HG02759 (cell line): ENCODE results near the gene ABL1.
"Not testable (repeated sequence)": the region's sequence is repeated elsewhere in the genome, so short reads cannot be mapped to it uniquely, and the experiment has no call there.

Source experiments
- ATAC-seq: cut with Tn5 transposase; IDR thresholded peaks from one replicate; pipeline ENCODE4 v1.9.1; 2021; ENCODE audit warnings: mild to moderate bottlenecking, moderate library complexity; ENCODE audit not compliant: unreplicated experiment

ABL1 gene

DNA sequence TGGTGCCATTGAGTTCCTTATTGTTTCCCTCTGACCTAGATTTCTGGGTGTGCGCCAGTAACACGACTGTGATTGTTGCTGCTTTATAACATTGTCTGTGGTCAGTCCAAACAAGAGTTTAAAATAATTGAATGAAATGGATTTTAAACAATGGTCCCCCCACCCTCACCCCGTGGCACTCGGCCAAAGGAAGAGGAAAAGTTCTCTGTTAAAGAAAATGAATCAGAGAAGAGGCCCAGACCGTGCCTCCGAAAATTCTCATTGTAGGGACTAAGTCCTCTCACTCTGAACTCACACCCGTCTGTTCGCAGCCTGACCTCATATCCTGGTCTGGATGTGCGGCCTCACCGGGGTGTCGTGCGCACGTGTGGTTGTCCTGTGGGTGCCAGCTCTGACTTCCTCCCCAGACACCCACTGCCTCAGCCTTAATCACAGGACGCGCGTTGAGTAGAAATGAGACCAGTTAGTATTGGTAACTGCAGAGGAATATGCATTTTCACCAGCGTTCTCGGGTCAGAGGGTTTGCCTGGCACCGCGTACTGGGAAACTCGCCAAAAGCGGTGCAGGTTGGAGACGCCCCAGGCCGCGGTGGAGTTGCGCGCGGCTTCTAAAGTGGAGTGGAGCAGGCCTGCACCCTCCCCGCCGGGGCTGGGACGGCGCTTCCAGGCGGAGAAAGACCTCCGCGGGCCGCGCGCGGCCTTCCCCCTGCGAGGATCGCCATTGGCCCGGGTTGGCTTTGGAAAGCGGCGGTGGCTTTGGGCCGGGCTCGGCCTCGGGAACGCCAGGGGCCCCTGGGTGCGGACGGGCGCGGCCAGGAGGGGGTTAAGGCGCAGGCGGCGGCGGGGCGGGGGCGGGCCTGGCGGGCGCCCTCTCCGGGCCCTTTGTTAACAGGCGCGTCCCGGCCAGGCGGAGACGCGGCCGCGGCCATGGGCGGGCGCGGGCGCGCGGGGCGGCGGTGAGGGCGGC lies at the start of gene ABL1:
ABL1 (plus strand) TSS at position 884 of the 966 bp plus-strand sequence. CDS start 193 bp downstream, outside the sequence.
- ATAC-seq, result peak; percentile 69

DNA sequence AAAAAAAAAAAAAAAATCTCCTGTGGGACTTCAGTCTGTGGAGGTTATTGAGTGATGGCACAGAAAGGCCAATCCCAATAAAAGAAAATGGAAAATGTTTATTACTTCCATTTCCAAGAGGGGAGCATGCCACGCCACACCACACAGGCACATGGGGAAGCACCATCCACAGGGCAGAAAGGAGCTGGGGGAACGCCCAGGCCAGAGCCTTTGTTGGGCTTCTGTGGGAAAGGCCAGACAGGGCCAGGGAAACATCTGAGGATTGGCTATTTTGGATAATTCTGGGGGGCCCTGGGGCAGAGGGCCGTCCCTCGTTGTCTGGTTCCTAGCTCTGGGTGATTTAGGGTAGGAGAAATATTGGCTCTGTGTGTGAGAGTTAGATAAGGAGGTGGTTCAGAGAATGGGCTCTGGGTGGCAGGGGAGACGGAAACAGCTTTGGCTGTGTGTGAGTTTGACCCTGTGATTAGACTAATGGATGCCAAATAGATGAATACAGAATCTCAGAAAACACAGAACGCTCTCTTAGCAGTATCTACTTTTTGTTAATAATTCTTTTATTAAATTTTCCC lies 49.0 kb upstream of the ABL1 start:
- no peak for ATAC-seq

DNA sequence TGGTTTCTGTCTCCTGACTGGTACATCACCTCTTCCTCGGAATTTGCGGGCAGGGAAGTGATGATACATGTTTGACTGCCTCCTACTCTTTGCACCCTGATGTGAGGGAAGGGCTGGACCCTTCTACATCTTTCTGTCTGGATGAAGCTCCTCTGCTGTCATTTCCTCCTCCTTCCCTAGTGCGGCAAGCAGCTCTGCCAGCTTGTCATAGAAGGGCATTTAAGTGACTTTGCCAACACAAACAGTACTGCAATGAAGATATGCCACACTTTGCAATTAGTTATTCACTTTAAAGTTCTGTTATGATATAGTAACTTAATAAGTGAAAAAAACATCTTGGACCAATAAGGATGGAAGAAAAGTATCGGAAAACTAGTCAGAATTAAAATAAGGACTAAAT lies 48.5 kb upstream of the ABL1 start:
- no peak for ATAC-seq

DNA sequence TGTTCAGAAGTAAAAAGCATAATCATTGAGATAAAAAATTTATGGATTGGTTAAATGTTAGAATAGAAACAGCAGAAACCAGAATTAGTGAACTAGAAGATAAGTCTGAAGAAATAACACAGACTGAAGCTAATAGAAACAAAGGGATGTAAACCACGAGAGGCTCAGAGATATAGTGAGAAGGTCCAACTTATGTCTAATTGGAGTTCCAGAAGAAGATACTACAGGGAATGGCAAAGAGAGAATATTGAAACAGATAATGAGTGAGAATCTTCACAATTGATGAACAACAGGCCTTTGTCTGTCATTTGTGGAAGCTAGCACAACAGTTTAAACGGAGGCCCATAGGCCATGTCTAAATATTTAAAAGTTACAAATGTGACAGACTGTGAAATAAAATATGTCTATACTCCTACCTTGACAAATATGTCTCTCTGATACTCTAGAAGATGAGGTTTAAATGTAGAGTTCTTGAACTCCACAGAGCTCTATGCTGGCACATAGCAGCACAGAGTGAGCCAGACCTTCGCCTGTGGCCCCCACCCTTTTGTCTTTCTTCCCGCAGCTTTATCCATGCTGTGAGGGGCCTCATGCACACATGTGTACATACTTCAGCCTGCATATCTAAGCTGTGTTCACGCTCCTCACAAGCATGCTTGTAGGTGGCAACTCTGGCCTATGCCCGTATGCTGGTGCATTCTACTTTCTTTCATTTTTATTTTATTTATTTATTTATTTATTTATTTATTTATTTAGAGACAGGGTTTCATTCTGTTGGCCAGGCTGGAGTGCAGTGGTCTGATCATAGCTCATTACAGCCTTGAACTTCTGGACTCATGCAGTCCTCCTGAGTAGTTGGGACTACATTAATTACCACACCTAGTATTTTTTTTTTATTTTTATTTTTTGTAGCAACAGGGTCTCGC lies 45.0 kb upstream of the ABL1 start:
- no peak for ATAC-seq

DNA sequence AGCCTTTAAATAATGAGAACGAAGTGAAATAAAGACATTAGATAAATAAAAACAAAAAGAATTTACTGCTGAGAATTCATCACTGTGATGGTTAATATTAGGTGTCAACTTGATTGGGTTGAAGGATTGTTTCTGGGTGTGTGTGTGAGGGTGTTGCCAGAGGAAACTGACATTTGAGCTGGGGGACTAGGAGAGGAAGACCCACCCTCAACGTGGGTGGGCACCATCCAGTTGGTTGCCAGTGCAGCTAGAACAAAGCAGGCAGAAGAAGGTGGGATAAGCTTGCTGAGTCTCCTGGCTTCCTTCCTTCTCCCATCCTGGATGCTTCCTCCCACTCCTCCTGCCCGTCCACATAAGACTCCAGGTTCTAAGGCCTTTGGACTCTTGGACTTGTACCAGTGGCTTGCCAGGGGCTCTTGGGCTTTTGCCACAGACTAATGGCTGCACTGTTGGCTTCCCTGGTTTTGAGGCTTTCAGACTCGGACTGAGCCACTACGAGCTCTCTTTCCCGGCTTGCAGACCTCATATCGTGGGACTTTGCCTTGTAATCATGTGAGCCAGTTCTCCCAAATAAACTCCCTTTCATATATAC lies 43.7 kb upstream of the ABL1 start:
- no peak for ATAC-seq

DNA sequence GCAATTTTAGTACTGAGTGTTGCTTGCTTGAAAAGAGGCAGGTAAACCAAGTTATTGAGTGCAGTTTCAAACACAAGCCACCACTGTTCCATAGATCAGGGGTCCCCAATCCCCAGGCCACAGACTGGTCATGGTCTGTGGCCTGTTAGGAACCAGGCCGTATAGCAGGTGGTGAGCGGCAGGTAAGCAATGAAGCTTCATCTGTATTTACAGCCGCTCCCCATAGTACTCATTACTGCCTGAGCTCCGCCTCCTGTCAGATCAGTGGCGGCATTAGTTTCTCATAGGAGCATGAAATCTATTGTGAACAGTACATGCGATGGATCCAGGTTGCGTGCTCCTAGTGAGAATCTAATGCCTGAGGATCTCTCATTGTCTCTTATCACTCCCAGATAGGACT lies 41.5 kb upstream of the ABL1 start:
- ATAC-seq, result no peak

DNA sequence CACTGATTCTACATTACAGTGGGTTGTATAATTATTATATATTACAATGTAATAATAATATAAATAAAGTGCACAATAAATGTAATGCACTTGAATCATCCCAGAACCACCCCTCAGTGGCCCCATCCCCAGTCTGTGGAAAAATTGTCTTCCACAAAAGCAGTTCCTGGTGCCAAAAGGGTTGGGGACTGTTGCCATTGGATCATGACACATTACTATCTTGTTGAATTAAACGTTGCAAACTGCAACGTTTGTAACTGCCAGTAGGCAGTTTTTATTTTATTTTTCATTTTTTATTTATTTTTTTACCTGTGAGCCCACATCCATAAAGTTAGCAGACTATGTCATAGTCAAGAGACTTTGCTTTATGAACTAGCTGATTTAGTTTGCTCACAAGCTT lies 41.0 kb upstream of the ABL1 start:
- not testable (repeated sequence) for ATAC-seq

DNA sequence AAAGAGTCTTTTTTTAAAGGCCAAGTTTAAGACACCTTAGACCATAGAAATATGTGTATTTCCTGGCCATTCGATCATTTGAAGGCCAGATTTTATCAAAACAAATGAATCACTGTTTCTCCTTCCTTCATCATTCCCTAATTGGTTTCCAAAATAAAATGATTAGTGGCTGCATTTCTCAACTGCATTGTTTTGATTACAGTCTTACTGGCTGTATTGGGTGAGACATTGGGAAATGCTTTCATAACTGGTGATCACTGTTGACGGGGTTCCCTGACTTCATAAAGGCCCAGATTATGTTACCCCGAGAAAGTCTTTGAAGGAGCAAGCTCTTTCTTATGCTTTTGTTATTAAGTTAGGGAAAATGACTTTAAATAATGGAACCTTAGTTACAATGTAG lies 40.6 kb upstream of the ABL1 start:
- ATAC-seq, result not testable (repeated sequence)

DNA sequence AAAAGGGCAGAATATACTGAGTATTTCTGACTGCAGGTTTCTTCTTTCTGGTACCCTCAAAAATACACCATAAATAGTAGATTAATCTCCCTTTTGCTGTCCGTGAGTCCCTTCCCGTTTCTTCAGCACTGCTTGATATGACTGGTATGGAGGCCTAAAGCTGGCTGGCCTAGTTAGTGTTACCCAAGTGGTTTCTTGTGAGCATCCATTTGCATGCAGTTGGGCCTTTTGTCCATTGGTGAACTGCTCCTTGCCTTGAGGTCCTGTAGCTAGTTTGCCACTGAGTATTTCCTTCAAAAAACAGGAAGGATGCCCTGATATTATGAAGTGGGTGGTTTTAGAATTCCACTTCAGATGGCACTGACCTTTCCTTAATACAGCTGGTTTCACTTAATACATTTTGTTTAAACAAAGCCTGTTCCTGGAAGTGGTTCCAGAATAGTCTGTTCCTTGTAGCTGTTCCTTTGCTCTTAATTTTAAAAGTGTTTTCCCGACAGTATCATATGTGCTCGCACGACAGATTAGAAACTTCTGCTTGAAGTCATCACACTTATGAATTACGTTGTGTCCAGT lies 40.0 kb upstream of the ABL1 start:
- ATAC-seq, result no peak

DNA sequence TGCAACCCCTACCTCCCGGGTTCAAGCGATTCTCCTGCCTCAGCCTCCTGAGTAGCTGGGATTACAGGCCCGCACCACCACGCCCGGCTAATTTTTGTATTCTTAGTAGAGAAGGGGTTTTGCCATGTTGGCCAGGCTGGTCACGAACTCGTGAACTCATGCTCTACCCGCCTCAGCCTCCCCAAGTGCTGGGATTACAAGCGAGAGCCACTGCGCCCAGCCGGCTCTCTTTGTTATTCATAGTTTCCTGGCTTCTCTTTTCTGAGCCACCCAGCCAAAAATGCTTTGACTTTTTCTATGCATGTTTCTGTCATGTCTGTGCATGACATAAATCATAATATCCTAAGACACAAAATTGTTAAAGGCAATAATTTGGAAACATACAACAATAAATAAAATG lies 31.9 kb upstream of the ABL1 start:
- not testable (repeated sequence) for ATAC-seq

DNA sequence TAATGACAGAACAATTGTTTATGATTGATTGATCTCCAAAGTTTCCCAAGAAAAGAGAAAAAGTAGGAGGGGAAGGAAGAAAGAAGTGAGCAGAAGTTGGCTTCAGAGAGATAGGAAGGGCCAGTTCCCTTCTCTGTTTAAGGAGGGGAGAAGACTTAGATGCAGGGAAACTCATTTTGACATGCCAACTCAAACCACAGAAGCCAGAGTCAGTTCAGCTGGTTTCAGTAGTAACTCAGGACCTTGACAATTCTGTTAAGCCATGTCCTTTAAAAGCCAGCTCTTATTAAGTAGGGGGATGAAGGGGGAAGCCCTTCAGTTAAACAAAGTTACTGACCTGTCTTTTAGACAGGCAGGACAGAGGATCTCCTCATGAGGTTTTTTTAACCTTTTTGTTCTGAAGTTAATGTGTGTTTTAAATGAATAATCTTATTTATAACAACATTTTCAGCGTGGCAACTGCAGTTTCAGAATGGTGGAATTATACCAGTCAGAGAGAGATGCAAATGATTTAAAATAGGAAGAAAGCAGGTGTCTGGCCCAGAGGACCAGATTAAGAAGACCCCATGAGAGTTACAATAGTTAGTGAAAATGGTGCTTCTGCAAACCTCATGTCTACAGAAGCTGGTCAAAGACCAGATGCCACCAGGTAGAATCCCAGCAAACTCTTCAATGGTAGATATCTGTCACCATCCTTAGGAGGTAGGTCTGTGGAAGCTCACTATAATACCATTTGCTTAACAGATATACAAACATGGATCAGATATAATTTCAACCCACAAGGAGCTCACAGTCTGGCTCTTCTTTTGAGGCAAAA lies 29.3 kb upstream of the ABL1 start:
- ATAC-seq, result peak; percentile 60

DNA sequence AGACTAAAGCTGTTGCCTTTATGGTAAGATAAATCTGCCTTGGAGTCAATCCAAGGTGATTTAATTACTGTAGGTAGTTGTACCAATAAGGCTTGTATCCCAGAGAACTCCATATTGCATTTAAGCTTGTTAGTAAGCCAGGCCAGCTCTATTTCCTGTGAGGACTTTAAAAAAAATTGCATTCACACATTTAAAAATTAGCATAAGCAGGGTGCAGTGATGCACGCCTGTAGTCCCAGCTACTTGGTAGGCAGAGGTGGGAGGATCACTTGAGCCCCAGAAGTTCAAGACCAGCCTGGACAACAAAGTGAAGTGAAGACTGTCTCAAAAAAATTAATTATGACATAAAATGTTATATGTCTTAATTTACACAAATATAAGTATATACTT lies 28.7 kb upstream of the ABL1 start:
- ATAC-seq, result no peak

DNA sequence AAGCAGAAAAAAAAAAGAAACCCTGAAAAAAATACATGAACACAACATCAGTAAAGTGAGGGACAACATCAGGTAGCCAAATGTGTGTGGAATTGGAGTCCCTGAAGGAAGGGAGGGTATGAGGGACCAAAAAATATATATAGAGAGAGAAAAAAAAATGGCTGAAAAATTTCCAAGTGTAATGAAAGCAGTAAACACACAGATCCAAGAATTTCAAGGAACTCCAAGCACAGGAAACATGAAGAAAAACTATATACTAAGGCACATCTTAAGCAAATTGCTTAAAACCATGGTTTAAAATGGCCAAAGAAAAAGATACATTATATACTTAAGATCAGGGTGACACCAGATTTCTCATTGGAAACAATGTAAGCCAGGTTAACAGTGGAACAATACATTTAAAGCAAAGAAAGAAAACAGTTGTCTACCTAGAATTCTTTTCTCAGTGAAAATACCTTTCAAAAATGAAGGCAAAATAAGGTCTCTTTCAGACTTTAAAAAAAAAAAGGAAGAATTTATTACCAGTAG lies 24.4 kb upstream of the ABL1 start:
- ATAC-seq, result no peak

DNA sequence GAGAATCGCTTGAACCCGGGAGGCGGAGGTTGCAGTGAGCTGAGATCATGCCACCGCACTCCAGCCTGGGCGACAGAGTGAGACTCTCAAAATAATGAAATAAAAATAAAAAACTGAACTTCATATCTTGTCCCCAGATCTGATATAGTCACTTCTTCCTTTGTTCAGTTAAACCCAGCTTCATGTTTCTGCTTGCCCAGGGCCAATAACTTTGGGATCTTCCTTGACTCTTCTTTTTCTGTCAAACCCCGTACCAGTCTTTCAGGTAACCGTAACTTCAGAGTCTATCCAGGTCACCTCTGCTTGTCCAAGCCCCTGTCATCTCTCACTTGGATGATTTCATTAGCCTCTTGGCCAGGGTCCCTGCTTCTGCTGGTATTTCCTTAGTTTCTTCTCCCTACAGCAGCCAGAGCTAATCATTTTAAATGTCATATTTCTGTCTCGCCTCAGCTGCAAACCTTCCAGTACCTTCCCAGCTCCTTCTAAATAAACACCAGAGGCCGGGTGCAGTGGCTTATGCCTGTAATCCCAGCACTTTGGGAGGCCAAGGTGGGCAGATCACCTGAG lies 19.7 kb upstream of the ABL1 start:
- ATAC-seq, result no peak

DNA sequence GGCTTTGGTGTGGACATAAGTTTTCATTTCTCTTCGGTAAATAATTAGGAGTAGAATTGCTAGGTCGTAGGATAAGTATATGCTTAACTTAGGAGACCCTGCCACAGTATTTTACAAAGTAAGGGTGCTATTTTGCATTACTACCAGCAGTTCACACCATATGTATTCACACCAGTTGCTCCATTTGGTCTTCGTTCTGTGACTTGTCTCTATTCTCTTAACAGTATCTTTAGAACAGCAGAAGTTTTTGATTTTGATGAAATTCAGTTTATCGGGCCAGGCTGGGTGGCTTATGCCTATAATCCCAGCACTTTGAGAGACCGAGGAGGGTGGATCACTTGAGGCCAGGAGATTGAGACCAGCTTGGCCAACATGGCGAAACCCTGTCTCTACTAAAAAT lies 17.1 kb upstream of the ABL1 start:
- ATAC-seq, result no peak

DNA sequence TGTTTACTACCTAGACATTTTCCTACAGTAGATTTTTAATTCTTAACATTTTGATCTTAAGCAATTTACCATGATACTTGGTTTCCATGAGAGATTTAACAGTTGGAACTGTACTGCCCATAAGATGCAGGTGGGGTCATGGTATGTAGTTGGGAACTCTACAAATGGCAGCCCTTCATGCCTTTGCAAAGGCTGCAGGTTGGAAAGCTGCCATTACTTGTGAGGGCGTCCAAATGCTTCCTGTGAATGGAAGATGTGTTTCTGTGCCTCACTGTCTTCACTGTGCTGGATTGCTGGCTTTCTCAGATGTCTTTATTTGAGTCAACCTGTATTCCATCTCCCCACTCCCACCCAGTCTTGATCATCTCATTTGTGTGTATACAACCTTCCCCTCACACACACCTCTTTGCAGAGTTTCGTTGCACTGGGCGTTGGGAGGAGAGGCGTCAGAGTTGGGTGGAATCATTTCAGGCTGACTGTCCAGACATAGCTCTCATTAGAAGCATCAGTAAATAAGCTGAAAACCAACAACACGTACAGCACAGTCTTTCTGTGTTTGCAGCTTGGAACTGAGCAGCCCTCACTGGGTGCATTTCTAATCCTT lies 14.8 kb upstream of the ABL1 start:
- no peak for ATAC-seq

DNA sequence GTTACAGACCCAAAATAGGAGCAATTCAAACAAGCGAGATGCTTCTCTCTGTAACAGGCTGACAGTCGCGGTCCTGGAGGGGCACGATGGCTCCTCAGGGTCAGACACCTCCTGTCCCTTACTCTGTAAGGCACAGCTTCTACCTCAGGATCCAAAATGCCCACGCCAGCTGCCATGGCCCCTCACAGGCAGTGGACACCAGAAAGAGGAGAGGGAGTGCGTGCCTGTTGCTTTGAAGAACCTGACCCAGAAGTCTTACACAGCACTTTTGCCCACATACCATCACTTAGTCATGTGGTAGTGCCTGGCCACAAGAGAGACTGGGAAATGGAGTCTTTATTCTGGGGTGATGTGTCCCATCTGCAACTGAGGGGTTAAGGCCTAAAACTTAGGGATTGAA lies 11.6 kb upstream of the ABL1 start:
- ATAC-seq, result no peak

DNA sequence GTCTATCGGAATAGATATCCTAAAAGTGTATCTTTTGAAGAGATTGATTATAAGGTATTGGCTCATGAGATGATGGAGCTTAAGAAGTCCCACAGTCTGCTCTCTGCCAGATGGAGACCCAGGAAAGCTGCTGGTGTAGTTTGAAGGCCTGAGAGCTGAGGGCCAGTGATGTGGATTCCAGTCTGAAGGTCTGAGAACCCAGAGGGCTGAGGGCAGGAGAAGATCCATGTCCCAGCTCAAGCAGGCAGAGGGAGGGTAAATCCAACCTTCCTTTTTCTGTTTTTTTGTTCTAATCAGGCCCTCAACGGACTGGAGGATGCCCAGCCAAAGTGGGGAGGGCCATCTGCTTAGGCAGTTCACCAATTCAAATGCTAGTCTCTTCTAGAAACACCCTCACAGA lies 11.0 kb upstream of the ABL1 start:
- no peak for ATAC-seq
